Stimulated activated naive CD8-positive, alpha-beta T cell treated with anti-CD3 and anti-CD28 coated beads, Interleukin-15, Interleukin-2, amounts not matched to agents 100 ng/mL and 50 ng/mL, for 24 hours (primary cell): ENCODE results near the gene AFAP1.
"Not testable (repeated sequence)": the region's sequence is repeated elsewhere in the genome, so short reads cannot be mapped to it uniquely, and the experiment has no call there.

Experiments used
- H3K27ac Mint-ChIP-seq: one replicate; pipeline ENCODE4 v1.8.0; 2021; ENCODE audit warnings: mild to moderate bottlenecking, mixed read lengths
- H3K27me3 Mint-ChIP-seq: one replicate; pipeline ENCODE4 v1.8.0; 2021; ENCODE audit warnings: mixed read lengths
- H3K36me3 Mint-ChIP-seq: one replicate; pipeline ENCODE4 v1.8.0; 2021; ENCODE audit warnings: low read depth, mixed read lengths
- H3K4me1 Mint-ChIP-seq: one replicate; pipeline ENCODE4 v1.8.0; 2021; ENCODE audit warnings: low read depth, mixed read lengths
- H3K4me3 Mint-ChIP-seq: one replicate; pipeline ENCODE4 v1.8.0; 2021; ENCODE audit warnings: mild to moderate bottlenecking, mixed read lengths
- H3K9me3 Mint-ChIP-seq: one replicate; pipeline ENCODE4 v1.8.0; 2021; ENCODE audit warnings: mixed read lengths

The AFAP1 gene

GRCh38 chr4:7960790-7961655 is 21.4 kb upstream of the AFAP1 start:
- Mint-ChIP-seq H3K27ac (peak overlapping the region; percentile 95), H3K9me3 (no peaks in the 10 kb centered on the region), H3K4me1 (peaks cover 63% of the 10 kb centered on the region), H3K4me3 (peak overlapping the region; percentile 77), H3K27me3 (peaks cover 23% of the 10 kb centered on the region), H3K36me3 (peaks cover 4% of the 10 kb centered on the region)

GRCh38 chr4:7960017-7960789 is 20.5 kb upstream of the AFAP1 start:
- peaks cover 62% of the 10 kb centered on the region for H3K4me1 Mint-ChIP-seq
- peak overlapping the region; percentile 77 for H3K4me3 Mint-ChIP-seq
- no peaks in the 10 kb centered on the region for H3K9me3 Mint-ChIP-seq
- H3K27ac Mint-ChIP-seq: peak overlapping the region; percentile 95
- H3K36me3 Mint-ChIP-seq: peaks cover 4% of the 10 kb centered on the region
- H3K27me3 Mint-ChIP-seq: peaks cover 23% of the 10 kb centered on the region

- peaks cover 4% of the 10 kb centered on the region for H3K36me3 Mint-ChIP-seq
- H3K4me3 Mint-ChIP-seq: no peak overlapping the region
Observed at GRCh38 chr4:7959078-7959477, 19.4 kb upstream of the AFAP1 start.

GRCh38 chr4:7956934-7957656 is 17.4 kb upstream of the AFAP1 start:
- Mint-ChIP-seq H3K36me3 (peaks cover 4% of the 10 kb centered on the region), H3K27me3 (peaks cover 17% of the 10 kb centered on the region), H3K27ac (no peak overlapping the region), H3K4me3 (no peak overlapping the region), H3K4me1 (peaks cover 36% of the 10 kb centered on the region), H3K9me3 (peaks cover 7% of the 10 kb centered on the region)

More at GRCh38 chr4:7959078-7959477, 19.4 kb upstream of the AFAP1 start:
- Mint-ChIP-seq H3K27me3 (peaks cover 23% of the 10 kb centered on the region), H3K4me1 (peaks cover 51% of the 10 kb centered on the region), H3K9me3 (no peaks in the 10 kb centered on the region), H3K27ac (peak overlapping the region; percentile 95)

- Mint-ChIP-seq H3K4me1 (peaks cover 30% of the 10 kb centered on the region), H3K9me3 (peaks cover 11% of the 10 kb centered on the region), H3K36me3 (peaks cover 7% of the 10 kb centered on the region), H3K4me3 (no peak overlapping the region), H3K27me3 (peaks cover 17% of the 10 kb centered on the region), H3K27ac (no peak overlapping the region)
Observed at GRCh38 chr4:7956270-7956808, 16.7 kb upstream of the AFAP1 start.

- Mint-ChIP-seq H3K9me3 (peaks cover 16% of the 10 kb centered on the region), H3K27ac (no peak overlapping the region), H3K4me3 (no peak overlapping the region), H3K27me3 (peaks cover 14% of the 10 kb centered on the region), H3K4me1 (peaks cover 21% of the 10 kb centered on the region), H3K36me3 (peaks cover 3% of the 10 kb centered on the region)
Observed at GRCh38 chr4:7955393-7955792, 15.7 kb upstream of the AFAP1 start.

- peaks cover 13% of the 10 kb centered on the region for H3K27me3 Mint-ChIP-seq
- peaks cover 18% of the 10 kb centered on the region for H3K4me1 Mint-ChIP-seq
- peaks cover 3% of the 10 kb centered on the region for H3K36me3 Mint-ChIP-seq
- H3K9me3 Mint-ChIP-seq: peaks cover 16% of the 10 kb centered on the region
- H3K4me3 Mint-ChIP-seq: no peak overlapping the region
- no peak overlapping the region for H3K27ac Mint-ChIP-seq
Observed at GRCh38 chr4:7952615-7953014, 13.0 kb upstream of the AFAP1 start.

- Mint-ChIP-seq H3K27me3 (peaks cover 14% of the 10 kb centered on the region), H3K4me1 (peaks cover 18% of the 10 kb centered on the region), H3K36me3 (peaks cover 3% of the 10 kb centered on the region), H3K9me3 (peaks cover 16% of the 10 kb centered on the region), H3K4me3 (no peak overlapping the region), H3K27ac (no peak overlapping the region)
Observed at GRCh38 chr4:7950301-7951092, 10.8 kb upstream of the AFAP1 start.

- Mint-ChIP-seq H3K36me3 (peaks cover 3% of the 10 kb centered on the region), H3K9me3 (peaks cover 16% of the 10 kb centered on the region), H3K4me1 (peaks cover 18% of the 10 kb centered on the region), H3K4me3 (no peak overlapping the region), H3K27me3 (peaks cover 15% of the 10 kb centered on the region), H3K27ac (no peak overlapping the region)
Observed at GRCh38 chr4:7949759-7950158, 10.1 kb upstream of the AFAP1 start.

GRCh38 chr4:7947927-7948326 is 8.3 kb upstream of the AFAP1 start:
- peaks cover 20% of the 10 kb centered on the region for H3K27me3 Mint-ChIP-seq
- no peak overlapping the region for H3K27ac Mint-ChIP-seq
- peaks cover 15% of the 10 kb centered on the region for H3K9me3 Mint-ChIP-seq
- no peak overlapping the region for H3K4me3 Mint-ChIP-seq
- H3K36me3 Mint-ChIP-seq: peaks cover 3% of the 10 kb centered on the region
- H3K4me1 Mint-ChIP-seq: peaks cover 18% of the 10 kb centered on the region

GRCh38 chr4:7945709-7946380 is 6.2 kb upstream of the AFAP1 start:
- Mint-ChIP-seq H3K9me3 (peaks cover under 1% of the 10 kb centered on the region), H3K4me1 (peaks cover 18% of the 10 kb centered on the region), H3K27ac (no peak overlapping the region), H3K27me3 (peaks cover 26% of the 10 kb centered on the region), H3K36me3 (no peaks in the 10 kb centered on the region), H3K4me3 (no peak overlapping the region)

- Mint-ChIP-seq H3K4me1 (peaks cover 18% of the 10 kb centered on the region), H3K36me3 (no peaks in the 10 kb centered on the region), H3K27ac (peak overlapping the region; percentile 49), H3K27me3 (peaks cover 28% of the 10 kb centered on the region), H3K9me3 (no peaks in the 10 kb centered on the region), H3K4me3 (no peak overlapping the region)
Observed at GRCh38 chr4:7944599-7945220, 5.0 kb upstream of the AFAP1 start.

- H3K4me1 Mint-ChIP-seq, H3K4me3 Mint-ChIP-seq, H3K27ac Mint-ChIP-seq, H3K9me3 Mint-ChIP-seq, H3K36me3 Mint-ChIP-seq: not testable (repeated sequence)
- peaks cover 26% of the 10 kb centered on the region for H3K27me3 Mint-ChIP-seq
Observed at GRCh38 chr4:7943688-7944087, 4.0 kb upstream of the AFAP1 start.
